Body of pancreas (tissue), 4 donors: ENCODE results near the gene TMEM151A.

Experiments
- POLR2A ChIP-seq, 3 donors: fragments of 450-650 bp; IDR thresholded peaks; one replicate each; pipeline ENCODE4 v1.6.1; 2016; ENCODE audit warnings: antibody characterized with exemption in 3 of 3, mild to moderate bottlenecking in 2 of 3
- TF ChIP-seq, protein P1 (sequence below), 7 experiments: fragments of 450-650 bp in 4 of 7; fragments of 200-600 bp in 3 of 7; sonication (generic) in 3 of 7; IDR thresholded peaks; one replicate each; pipeline ENCODE4 v1.5.1; 2016 to 2019; ENCODE audit warnings: antibody characterized with exemption in 7 of 7

DNA sequence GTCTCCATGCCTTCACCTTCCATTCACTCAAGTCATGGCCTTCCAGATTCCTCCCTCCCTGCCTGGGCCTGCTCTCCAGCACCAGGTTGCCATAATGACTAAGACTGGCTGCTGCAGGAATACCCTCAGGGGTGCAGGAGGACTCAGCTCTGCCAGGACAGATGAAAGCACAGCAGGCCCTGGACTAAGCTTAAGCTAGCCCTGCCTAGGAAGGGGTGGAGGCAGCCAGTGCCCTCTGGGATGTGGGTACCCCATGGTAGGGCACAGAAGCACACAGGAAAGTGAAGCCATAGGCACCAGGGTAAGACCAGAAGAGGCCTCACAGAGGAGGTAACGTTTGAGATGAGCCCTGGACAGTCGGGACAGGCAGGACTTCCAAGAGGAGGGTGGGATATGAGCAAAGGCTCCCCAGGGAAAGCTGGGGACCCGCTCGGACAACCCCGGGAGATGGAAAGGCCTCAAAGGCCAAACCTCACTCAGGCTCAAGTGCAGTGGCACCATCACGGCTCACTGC is 47.5 kb downstream of the TMEM151A start:
- TF ChIP-seq, protein P1, sequence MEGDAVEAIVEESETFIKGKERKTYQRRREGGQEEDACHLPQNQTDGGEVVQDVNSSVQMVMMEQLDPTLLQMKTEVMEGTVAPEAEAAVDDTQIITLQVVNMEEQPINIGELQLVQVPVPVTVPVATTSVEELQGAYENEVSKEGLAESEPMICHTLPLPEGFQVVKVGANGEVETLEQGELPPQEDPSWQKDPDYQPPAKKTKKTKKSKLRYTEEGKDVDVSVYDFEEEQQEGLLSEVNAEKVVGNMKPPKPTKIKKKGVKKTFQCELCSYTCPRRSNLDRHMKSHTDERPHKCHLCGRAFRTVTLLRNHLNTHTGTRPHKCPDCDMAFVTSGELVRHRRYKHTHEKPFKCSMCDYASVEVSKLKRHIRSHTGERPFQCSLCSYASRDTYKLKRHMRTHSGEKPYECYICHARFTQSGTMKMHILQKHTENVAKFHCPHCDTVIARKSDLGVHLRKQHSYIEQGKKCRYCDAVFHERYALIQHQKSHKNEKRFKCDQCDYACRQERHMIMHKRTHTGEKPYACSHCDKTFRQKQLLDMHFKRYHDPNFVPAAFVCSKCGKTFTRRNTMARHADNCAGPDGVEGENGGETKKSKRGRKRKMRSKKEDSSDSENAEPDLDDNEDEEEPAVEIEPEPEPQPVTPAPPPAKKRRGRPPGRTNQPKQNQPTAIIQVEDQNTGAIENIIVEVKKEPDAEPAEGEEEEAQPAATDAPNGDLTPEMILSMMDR (IDR thresholded peaks at IDR 0.05): no peak
- TF ChIP-seq POLR2A (IDR thresholded peaks at IDR 0.05): no peak
